ENCODE data around the gene PHACTR3.

Gene PHACTR3

GRCh38 chr20:59630526-59630925, 26.2 kb downstream of the PHACTR3 start:
- no peaks in the 10 kb centered on the region for H3K36me3 ChIP-seq (replicated peaks; ENCODE audit: insufficient read depth, low read length)
- no peaks in the 10 kb centered on the region for H3F3A ChIP-seq (ENCODE audit: insufficient read depth, low read length)
- H3K9me2 ChIP-seq (replicated peaks; ENCODE audit: insufficient read depth, low read length), result no peaks in the 10 kb centered on the region
- no peak overlapping the region for H3K27ac ChIP-seq (ENCODE audit: low read length)
- H3K4me3 ChIP-seq (ENCODE audit: low read length), result no peak overlapping the region
- no peak overlapping the region for H3K9ac ChIP-seq (ENCODE audit: low read length)
- no peaks in the 10 kb centered on the region for H3K9me3 ChIP-seq (replicated peaks; ENCODE audit: insufficient read depth, low read length)
- H3K79me2 ChIP-seq (ENCODE audit: low read length), result no peaks in the 10 kb centered on the region
- H3K27me3 ChIP-seq (replicated peaks; ENCODE audit: insufficient read depth, low read length), result peaks cover 82% of the 10 kb centered on the region
- no peak for DNase-seq
- no peak overlapping the region for H3K4me2 ChIP-seq (ENCODE audit: low read depth, low read length)
- H2AFZ ChIP-seq (ENCODE audit: low read length), result no peak overlapping the region
- H4K20me1 ChIP-seq (ENCODE audit: insufficient read depth, low read length), result no peaks in the 10 kb centered on the region
- TF ChIP-seq CTCF (IDR thresholded peaks at IDR 0.05; ENCODE audit: low read length) (no peak), EZH2 (optimal IDR thresholded peaks at IDR 0.05; ENCODE audit: low read depth, low read length) (no peak), EZH2phosphoT487 (IDR thresholded peaks at IDR 0.05; ENCODE audit: low read length) (no peak)
- no peaks in the 10 kb centered on the region for H3K4me1 ChIP-seq (ENCODE audit: low read length)

- Histone ChIP-seq H3K4me3 (ENCODE audit: low read length) (no peak overlapping the region), H3K27ac (ENCODE audit: low read length) (no peak overlapping the region), H3K27me3 (replicated peaks; ENCODE audit: insufficient read depth, low read length) (peaks cover 77% of the 10 kb centered on the region), H3K36me3 (replicated peaks; ENCODE audit: insufficient read depth, low read length) (no peaks in the 10 kb centered on the region), H3K9me3 (replicated peaks; ENCODE audit: insufficient read depth, low read length) (no peaks in the 10 kb centered on the region), H3K4me1 (ENCODE audit: low read length) (no peaks in the 10 kb centered on the region), H3K4me2 (ENCODE audit: low read depth, low read length) (no peak overlapping the region), H3K79me2 (ENCODE audit: low read length) (no peaks in the 10 kb centered on the region), H3K9me2 (replicated peaks; ENCODE audit: insufficient read depth, low read length) (no peaks in the 10 kb centered on the region), H3F3A (ENCODE audit: insufficient read depth, low read length) (no peaks in the 10 kb centered on the region), H3K9ac (ENCODE audit: low read length) (no peak overlapping the region), H4K20me1 (ENCODE audit: insufficient read depth, low read length) (no peaks in the 10 kb centered on the region), H2AFZ (ENCODE audit: low read length) (no peak overlapping the region)
- no peak for DNase-seq
- no peak for TF ChIP-seq EZH2 (optimal IDR thresholded peaks at IDR 0.05; ENCODE audit: low read depth, low read length)
- TF ChIP-seq CTCF (IDR thresholded peaks at IDR 0.05; ENCODE audit: low read length), result no peak
Observed at GRCh38 chr20:59631751-59632540, 27.6 kb downstream of the PHACTR3 start.

DNA sequence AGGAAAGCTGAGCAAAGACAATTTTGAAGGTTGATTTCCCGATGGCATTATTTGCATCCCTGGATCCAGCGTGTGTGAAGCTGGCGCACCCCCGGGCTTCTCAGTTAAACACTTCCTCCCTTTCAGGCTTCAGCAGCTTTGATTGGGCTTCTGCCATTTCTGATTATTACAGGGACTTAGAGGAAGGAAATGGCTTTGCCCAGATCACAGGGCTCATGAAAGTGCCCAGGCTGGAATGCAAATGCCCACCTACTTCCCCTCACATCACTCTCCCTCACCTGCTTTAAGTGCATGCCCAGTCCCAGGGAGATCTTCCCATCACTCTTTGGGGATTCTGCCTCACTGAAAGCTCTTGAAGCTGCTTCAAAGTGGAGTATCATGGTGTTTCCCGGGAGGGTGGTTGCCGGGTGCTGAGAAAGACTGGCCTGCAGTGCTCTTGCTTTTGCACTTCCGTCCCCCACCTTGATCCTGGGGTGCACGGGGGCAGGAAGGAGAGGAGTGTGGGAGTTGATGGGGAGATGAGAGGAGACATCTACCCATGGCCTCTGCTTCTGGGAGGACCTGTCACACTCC, 28.3 kb downstream of the PHACTR3 start:
- H3K9me3 ChIP-seq (replicated peaks; ENCODE audit: insufficient read depth, low read length), result no peaks in the 10 kb centered on the region
- no peak overlapping the region for H3K27ac ChIP-seq (ENCODE audit: low read length)
- no peaks in the 10 kb centered on the region for H3K9me2 ChIP-seq (replicated peaks; ENCODE audit: insufficient read depth, low read length)
- no peaks in the 10 kb centered on the region for H3F3A ChIP-seq (ENCODE audit: insufficient read depth, low read length)
- H3K4me2 ChIP-seq (ENCODE audit: low read depth, low read length), result no peak overlapping the region
- peaks cover 71% of the 10 kb centered on the region for H3K27me3 ChIP-seq (replicated peaks; ENCODE audit: insufficient read depth, low read length)
- no peak overlapping the region for H3K4me3 ChIP-seq (ENCODE audit: low read length)
- H3K9ac ChIP-seq (ENCODE audit: low read length), result no peak overlapping the region
- no peaks in the 10 kb centered on the region for H3K4me1 ChIP-seq (ENCODE audit: low read length)
- no peaks in the 10 kb centered on the region for H4K20me1 ChIP-seq (ENCODE audit: insufficient read depth, low read length)
- no peak for DNase-seq
- no peak overlapping the region for H2AFZ ChIP-seq (ENCODE audit: low read length)
- H3K79me2 ChIP-seq (ENCODE audit: low read length), result no peaks in the 10 kb centered on the region
- H3K36me3 ChIP-seq (replicated peaks; ENCODE audit: insufficient read depth, low read length), result no peaks in the 10 kb centered on the region
- TF ChIP-seq EZH2phosphoT487 (IDR thresholded peaks at IDR 0.05; ENCODE audit: low read length), result no peak
- no peak for TF ChIP-seq EZH2 (optimal IDR thresholded peaks at IDR 0.05; ENCODE audit: low read depth, low read length)
- TF ChIP-seq CTCF (IDR thresholded peaks at IDR 0.05; ENCODE audit: low read length), result no peak

Measured in MM.1S (cell line).